CD4-positive, alpha-beta T cell treated with Interferon gamma for 1 hour (primary cell): ENCODE data around the gene RNF214.
"Not testable (repeated sequence)": the region's sequence is repeated elsewhere in the genome, so short reads cannot be mapped to it uniquely, and the experiment has no call there.

Source experiments
- DNase-seq: peaks from one replicate; pipeline ENCODE4 v3.0.0-alpha.2; 2020

Gene RNF214

DNA sequence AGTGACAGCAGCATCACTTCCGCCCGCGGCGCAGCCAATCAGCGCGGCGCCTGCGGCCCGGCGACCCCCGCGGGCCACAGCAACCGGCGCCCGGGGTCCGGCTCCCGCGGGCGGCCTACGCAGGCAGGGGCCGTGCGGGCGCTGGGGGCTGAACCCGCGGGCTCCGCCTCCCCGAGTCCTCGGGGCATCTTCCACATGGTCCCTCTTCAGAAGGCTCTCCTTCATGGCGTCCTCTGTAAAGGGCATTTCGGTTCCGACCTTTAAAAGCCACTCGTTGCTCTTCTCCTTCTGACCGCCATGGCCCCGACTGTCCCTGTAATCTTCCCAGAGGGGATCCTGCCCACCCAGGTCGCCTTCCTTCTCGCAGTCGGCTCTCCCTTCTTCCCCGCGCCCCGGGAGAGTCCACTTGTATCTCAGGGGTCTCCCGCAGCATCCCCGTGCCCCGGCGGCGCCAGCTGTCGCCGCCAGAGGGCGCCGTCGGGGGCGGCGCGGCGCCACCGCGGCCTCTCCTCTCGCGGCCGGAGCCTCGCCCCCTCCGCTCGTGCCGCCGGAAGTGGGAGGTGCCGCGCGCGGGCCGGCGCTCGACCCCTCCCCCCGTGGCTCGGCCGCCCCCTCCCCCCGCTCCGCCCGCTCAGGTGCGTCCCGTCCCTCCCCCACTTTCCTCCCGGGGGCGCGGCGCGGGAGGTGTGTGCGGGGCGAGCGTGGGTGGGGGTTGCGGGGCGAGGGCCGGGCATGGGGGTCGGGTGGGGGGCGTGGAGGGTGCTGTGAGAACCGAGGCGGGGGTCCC is at the start of gene RNF214:
Gene RNF214 (plus strand): TSS at position 580 of the 787 bp plus-strand sequence. CDS start 1,602 bp downstream, outside the sequence.
- DNase-seq: peak; percentile 81

GRCh38 chr11:117183178-117183577 is 49.3 kb upstream of the RNF214 start:
- DNase-seq: not testable (repeated sequence)

GRCh38 chr11:117183724-117184349 is 48.6 kb upstream of the RNF214 start:
- DNase-seq: no peak

DNA sequence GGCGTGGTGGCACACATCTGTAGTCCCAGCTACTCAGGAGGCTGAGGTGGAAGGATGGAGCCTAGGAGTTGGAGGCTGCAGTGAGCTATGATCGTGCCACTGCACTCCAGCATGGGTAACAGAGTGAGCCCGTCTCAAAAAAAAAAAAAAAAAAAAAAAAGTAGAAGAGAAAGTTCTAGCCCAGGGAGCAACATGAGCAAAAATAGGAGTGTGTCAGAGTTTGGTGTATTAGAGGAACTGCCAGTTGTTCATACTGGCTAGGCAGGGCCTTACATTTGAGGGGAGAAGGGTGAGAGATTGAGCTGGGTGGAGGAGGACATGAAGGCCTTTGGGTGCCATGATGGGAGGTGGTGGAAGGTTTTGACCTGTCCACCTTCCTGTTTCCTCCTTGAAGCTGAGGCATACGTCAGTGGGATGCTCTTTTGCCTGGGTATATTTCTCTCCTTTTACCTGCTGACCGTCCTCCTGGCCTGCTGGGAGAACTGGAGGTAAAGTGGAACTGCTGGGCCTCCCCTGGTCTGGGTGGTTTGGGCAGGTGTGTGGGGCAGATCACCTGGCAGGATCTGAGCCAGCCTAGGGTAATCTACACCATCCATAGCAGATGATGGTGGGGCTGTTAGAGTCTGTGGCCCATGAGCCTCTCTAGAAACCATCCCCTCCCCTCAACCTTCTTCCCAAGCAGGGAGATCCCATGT is 46.6 kb upstream of the RNF214 start:
- DNase-seq: peak; percentile 22

- DNase-seq: no peak
Measured at GRCh38 chr11:117186431-117186761, 46.1 kb upstream of the RNF214 start.

GRCh38 chr11:117187007-117187406 is 45.5 kb upstream of the RNF214 start:
- DNase-seq: no peak

DNA sequence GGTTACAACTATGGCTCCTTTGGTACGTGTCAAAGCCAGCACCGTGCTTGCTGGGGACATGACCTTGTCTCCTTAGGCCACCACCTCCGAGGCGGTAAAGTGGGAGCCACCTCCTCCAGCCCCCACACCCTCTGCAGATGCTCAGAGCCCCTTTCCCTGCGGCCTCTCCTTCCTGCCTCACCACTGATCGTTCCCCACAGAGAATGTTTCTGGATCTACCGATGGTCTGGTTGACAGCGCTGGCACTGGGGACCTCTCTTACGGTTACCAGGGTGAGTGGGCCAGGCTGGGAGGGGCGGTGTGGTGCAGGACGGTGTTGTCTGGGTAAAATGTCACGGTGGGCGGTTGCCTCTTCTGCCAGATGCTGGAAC is 45.1 kb upstream of the RNF214 start:
- no peak for DNase-seq

GRCh38 chr11:117187799-117188481 is 44.5 kb upstream of the RNF214 start:
- no peak for DNase-seq

DNA sequence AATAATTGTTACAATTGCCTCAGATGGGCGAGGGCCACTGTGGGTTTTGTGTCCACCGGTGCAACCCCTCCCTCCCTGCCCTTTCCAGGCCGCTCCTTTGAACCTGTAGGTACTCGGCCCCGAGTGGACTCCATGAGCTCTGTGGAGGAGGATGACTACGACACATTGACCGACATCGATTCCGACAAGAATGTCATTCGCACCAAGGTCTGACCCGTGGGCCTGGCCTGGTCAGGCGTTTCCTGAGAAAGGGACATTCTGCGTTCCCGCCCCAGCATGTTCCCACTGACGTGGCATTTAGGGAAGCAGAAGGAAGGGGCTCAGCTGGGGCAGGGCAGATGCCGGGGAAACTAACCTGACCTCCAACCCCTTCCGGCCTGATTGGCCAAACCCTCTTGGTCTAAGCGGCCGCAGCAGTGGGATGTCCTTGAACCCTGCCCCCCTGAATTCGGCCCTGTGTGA is 43.8 kb upstream of the RNF214 start:
- no peak for DNase-seq

DNA sequence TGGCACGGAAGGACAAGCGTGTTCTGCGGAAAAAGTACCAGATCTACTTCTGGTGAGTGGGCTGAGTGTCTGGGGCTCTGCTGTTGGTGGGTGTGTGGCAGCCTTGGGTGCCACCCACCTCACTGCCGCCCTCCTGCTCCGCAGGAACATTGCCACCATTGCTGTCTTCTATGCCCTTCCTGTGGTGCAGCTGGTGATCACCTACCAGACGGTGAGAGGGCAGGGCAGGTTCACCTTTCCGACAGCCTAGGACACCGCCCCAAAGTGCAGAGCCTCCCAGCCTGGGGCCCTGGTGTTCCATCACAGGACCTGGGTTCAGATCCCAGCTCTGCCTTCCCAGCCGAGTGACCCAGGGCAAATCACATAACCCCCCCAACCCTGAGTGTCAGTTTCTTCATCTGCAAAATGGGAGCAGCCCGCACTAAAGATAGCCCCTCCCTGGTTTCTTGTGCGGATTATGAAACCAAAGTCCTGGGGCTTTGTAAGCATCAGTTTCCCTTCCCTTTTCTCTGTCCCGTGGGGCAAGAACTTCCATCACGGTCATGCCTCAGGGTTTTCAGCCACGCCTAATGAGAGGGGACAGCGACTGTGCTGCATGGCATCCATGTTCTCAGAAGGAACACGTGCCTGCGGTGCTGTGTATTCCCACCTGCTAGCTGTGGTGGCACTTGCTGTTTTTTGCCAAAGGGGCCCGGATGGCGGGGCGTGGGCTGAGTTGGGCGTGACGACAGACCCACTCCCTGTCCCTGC is 43.1 kb upstream of the RNF214 start:
- DNase-seq: peak; percentile 78

DNA sequence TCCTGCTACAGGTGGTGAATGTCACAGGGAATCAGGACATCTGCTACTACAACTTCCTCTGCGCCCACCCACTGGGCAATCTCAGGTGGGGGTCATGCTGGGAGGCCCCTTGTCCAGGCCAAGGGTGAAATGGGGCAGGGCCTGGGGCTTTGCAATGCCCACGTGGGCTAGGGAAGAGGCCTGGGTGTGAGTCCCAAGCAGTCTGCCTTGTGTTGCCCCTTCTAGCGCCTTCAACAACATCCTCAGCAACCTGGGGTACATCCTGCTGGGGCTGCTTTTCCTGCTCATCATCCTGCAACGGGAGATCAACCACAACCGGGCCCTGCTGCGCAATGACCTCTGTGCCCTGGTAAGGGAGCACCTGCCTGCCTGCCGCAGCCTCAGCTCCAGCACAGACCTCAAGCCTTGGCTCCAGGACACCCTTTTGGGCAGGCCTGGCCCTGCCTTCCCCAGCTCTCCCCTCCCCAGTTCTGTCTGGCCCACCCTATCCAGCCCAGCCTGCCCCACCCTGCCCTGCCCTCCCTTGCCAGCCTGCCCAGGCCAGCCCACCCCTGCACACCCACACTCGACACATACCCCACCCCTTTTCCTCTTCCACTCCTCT is 42.4 kb upstream of the RNF214 start:
- no peak for DNase-seq

- no peak for DNase-seq
Measured at GRCh38 chr11:117191680-117192400, 40.6 kb upstream of the RNF214 start.

- no peak for DNase-seq
Measured at GRCh38 chr11:117192401-117192875, 40.0 kb upstream of the RNF214 start.

DNA sequence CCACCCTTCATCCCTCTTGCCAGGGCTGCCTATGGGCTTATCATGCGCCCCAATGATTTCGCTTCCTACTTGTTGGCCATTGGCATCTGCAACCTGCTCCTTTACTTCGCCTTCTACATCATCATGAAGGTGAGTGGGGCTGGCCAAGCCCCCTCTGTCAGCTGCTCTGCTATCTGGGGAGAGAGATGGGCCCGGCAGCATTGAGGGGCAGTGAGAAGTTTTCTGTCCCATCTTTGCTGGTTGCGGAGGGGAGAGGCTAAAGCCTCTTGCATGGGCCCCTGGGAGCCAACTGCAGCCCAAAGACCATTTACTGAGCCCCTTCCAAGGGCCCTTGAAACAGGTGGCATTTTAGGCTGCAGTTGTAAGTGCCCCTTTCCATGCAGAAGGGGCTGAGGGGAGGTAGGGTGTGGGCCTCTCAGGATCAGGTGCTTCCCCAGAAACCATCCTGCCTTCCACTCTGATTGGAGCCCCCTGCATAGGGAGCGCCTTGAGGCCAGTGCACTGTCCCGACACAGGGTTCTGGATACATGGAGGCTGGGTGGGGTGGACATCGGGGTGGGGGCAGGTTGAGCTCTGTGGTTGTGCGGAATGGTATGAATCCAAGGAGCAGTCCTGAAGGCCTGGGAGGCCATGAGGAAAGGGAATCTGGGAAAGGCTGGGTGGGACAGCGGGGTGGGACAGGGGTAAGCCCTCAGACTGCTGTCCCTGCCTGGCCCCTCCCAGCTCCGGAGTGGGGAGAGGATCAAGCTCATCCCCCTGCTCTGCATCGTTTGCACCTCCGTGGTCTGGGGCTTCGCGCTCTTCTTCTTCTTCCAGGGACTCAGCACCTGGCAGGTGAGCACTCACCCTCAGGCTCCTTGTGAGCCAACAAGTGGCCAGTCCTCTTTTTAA is 39.1 kb upstream of the RNF214 start:
- DNase-seq: no peak

GRCh38 chr11:117194267-117194666 is 38.2 kb upstream of the RNF214 start:
- no peak for DNase-seq

DNA sequence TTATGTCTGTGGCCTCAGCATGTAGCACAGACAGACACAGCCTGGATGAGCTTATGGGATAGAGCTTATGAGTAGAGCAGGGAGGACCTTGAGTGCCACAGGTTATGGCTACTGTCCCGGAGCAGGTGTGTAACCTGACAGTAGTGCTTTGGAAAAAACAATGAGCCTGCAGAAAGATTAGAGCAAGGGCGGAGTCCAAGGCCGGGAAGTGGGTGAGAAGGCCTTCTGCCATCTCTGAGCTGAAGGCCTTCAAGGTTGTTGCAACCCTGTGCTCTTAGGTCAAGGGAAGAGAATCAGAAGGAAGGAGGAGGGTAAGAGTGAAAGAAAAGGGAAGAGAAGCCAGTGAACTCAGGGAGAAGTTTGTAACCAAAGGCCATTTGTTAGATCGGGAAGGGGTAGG is 37.2 kb upstream of the RNF214 start:
- no peak for DNase-seq

GRCh38 chr11:117195761-117196160 is 36.7 kb upstream of the RNF214 start:
- DNase-seq: no peak

DNA sequence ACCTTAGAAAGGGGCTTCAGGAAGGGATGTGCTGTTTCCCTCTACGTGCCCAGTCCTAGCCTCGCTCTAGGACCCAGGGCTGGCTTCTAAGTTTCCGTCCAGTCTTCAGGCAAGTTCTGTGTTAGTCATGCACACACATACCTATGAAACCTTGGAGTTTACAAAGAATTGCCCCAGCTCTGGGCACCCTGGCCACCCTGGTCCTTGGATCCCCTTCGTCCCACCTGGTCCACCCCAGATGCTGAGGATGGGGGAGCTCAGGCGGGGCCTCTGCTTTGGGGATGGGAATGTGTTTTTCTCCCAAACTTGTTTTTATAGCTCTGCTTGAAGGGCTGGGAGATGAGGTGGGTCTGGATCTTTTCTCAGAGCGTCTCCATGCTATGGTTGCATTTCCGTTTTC is 35.5 kb upstream of the RNF214 start:
- DNase-seq: no peak

DNA sequence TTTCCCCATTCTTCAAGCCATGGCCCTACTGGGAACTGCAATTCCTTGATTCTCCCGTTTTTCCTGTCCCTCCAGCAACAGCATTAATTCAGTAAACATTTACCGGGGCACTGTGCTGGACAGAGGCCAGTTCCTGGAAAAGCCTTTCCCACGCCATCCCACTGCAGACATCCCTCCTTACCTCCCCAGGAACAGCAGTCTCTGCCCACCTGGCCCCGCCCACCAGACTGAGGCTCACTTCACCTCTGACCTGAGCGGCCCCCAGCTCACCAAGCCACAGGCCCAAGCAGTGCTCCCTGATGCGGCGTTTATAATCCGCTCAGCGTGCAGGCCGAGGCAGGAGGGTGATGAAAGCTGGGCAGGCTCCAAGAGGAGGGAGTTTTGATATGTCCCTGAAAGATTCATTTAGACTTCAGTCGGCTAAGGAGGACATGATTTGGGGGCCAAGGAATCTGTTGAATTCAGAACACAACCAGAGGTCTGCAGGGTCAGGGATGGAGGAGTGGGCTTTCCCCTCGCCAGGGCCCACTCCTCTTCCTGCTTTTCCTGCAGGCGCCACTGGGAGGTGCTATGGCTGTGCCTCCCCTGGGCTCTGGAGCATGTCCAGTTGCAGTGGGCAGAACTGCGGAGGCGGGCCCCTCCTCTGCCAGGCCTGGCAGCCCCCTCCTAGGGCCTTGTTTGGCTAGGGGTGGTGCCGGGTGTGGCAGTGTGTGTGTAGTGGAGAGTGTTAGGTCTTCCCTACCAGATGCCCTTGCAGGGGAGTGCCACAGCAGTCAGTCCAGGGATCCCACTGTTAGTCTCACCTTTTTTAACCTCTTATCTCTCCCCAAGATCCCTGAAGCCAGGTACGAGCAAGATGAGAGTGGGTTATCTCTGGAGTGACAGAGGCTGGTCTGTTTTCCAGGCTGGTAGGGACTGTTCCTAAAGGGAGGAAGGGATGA is 34.7 kb upstream of the RNF214 start:
- no peak for DNase-seq
